H1 (cell line): ENCODE data around the gene TRPM6. TPM values are rescaled to one million over a fixed set of nuclear protein-coding genes. Genes with fewer than 3 reads are reported as not detected.

ENCODE experiments used
- CTCF ChIA-PET: fragments of 300-600 bp; sonication (Branson Sonifier 250); formaldehyde crosslinking; loops from one replicate; lab custom pipeline; 2021; ENCODE audit not compliant: partially characterized antibody; lab: Charles Lee
- POLR2A ChIA-PET: fragments of 300-600 bp; sonication (Branson Sonifier 250); formaldehyde crosslinking; loops from one replicate; lab custom pipeline; 2021; ENCODE audit warnings: inconsistent platforms; ENCODE audit not compliant: partially characterized antibody; lab: Charles Lee
- DNase-seq, 2 experiments: peaks; one replicate each; pipeline versions ENCODE4 v3.0.0 to v3.0.0-alpha.2; 2010 to 2022; ENCODE audit warnings: low spot score in 2 of 2, low read depth in 1 of 2, mixed read lengths in 1 of 2
- FAIRE-seq: peaks from 2 replicates; lab custom pipeline; 2011; peaks lifted over from hg19 to GRCh38; lab: Jason Lieb, UNC
- H2AFZ ChIP-seq: 2 replicates; pipeline ENCODE4 v1.8.1; 2012; ENCODE audit warnings: low read length, inconsistent platforms
- H2AK5ac ChIP-seq: 2 replicates; pipeline ENCODE4 v1.6.1; 2013; ENCODE audit warnings: low read depth, low read length
- H2BK120ac ChIP-seq: replicated peaks from 2 replicates; pipeline ENCODE3; 2013; ENCODE audit warnings: low read depth, low read length, inconsistent platforms
- H2BK12ac ChIP-seq: 2 replicates; pipeline ENCODE4 v1.6.1; 2013; ENCODE audit warnings: low read depth, low read length
- H2BK15ac ChIP-seq: 2 replicates; pipeline ENCODE4 v1.6.1; 2013; ENCODE audit warnings: low read length
- H2BK20ac ChIP-seq: 2 replicates; pipeline ENCODE4 v1.6.1; 2013; ENCODE audit warnings: low read length
- H2BK5ac ChIP-seq: 2 replicates; pipeline ENCODE4 v1.6.1; 2013; ENCODE audit warnings: low read depth, low read length
- H3K14ac ChIP-seq: 2 replicates; pipeline ENCODE4 v1.6.1; 2013; ENCODE audit warnings: inconsistent platforms; ENCODE audit not compliant: insufficient read length
- H3K18ac ChIP-seq: 2 replicates; pipeline ENCODE4 v1.6.1; 2013; ENCODE audit warnings: low read length; ENCODE audit errors: extremely low read depth
- H3K23ac ChIP-seq: 2 replicates; pipeline ENCODE4 v1.6.1; 2013; ENCODE audit warnings: inconsistent platforms; ENCODE audit not compliant: insufficient read length
- H3K23me2 ChIP-seq: 2 replicates; pipeline ENCODE4 v1.6.1; 2013; ENCODE audit warnings: low read depth, low read length
- H3K27ac ChIP-seq: 2 replicates; pipeline ENCODE4 v1.6.1; 2011; ENCODE audit warnings: low read depth, low read length, inconsistent platforms
- H3K27me3 ChIP-seq, 4 experiments: replicated peaks in 1 of 4; 1 replicate in 1 of 4; 2 replicates in 3 of 4; pipeline versions ENCODE4 v1.6.1 to v1.8.1; 2011 to 2013; ENCODE audit warnings: low read length in 3 of 4, mild to moderate bottlenecking in 3 of 4, inconsistent platforms in 2 of 4, mixed read lengths in 2 of 4, moderate library complexity in 1 of 4; ENCODE audit not compliant: control insufficient read depth in 3 of 4, insufficient read depth in 3 of 4; ENCODE audit errors: extremely low read depth in 1 of 4
- H3K36me3 ChIP-seq, 4 experiments: 2 replicates each; pipeline versions ENCODE4 v1.6.1 to v1.8.1; 2011 to 2013; ENCODE audit warnings: mild to moderate bottlenecking in 4 of 4, low read length in 3 of 4, moderate library complexity in 2 of 4, control low read depth in 1 of 4, inconsistent platforms in 1 of 4; ENCODE audit not compliant: insufficient read depth in 4 of 4, control insufficient read depth in 2 of 4
- H3K4ac ChIP-seq: replicated peaks from 2 replicates; pipeline ENCODE3; 2013; ENCODE audit warnings: low read length, low read depth, mixed read lengths, inconsistent platforms; ENCODE audit not compliant: insufficient read length
- H3K4me1 ChIP-seq, 4 experiments: replicated peaks in 1 of 4; 1 replicate in 1 of 4; 2 replicates in 3 of 4; pipeline versions ENCODE4 v1.6.1 to v1.8.1; 2011 to 2013; ENCODE audit warnings: low read length in 3 of 4, inconsistent platforms in 2 of 4, mixed read lengths in 1 of 4; ENCODE audit not compliant: insufficient read depth in 4 of 4, control insufficient read depth in 3 of 4
- H3K4me2 ChIP-seq, 2 experiments: 2 replicates each; pipeline versions ENCODE4 v1.6.1 to v1.8.1; 2011 to 2013; ENCODE audit warnings: low read depth in 2 of 2, low read length in 2 of 2, control low read depth in 1 of 2, inconsistent platforms in 1 of 2, mild to moderate bottlenecking in 1 of 2; ENCODE audit not compliant: insufficient read depth in 1 of 2
- H3K4me3 ChIP-seq, 4 experiments: fragments of 200-600, 300-600 bp in 1 of 4; sonication (generic), shearing (Covaris generic), sonication (Bioruptor Twin) in 1 of 4; 2 replicates each; pipeline versions ENCODE4 v1.5.1 to v1.8.1; 2011 to 2016; ENCODE audit warnings: low read length in 4 of 4, low read depth in 3 of 4, control low read depth in 2 of 4, inconsistent platforms in 2 of 4, mild to moderate bottlenecking in 2 of 4, mixed read lengths in 1 of 4, moderate library complexity in 1 of 4; ENCODE audit not compliant: insufficient read depth in 2 of 4; ENCODE audit errors: extremely low read depth in 1 of 4
- H3K56ac ChIP-seq: replicated peaks from 2 replicates; pipeline ENCODE3; 2013; ENCODE audit warnings: low read depth, mild to moderate bottlenecking, mixed read lengths, low read length, inconsistent platforms; ENCODE audit not compliant: insufficient read length
- H3K79me1 ChIP-seq: 2 replicates; pipeline ENCODE4 v1.6.1; 2013; ENCODE audit warnings: low read depth, low read length, control low read depth
- H3K79me2 ChIP-seq, 2 experiments: 2 replicates each; pipeline versions ENCODE4 v1.6.1 to v1.8.1; 2012 to 2013; ENCODE audit warnings: low read length in 2 of 2, mild to moderate bottlenecking in 2 of 2, inconsistent platforms in 1 of 2; ENCODE audit not compliant: insufficient read depth in 2 of 2, control insufficient read depth in 1 of 2
- H3K9ac ChIP-seq, 4 experiments: replicated peaks in 1 of 4; 1 replicate in 1 of 4; 2 replicates in 3 of 4; pipeline versions ENCODE4 v1.6.1 to v1.8.1; 2011 to 2013; ENCODE audit warnings: low read depth in 3 of 4, low read length in 3 of 4, control low read depth in 2 of 4, mild to moderate bottlenecking in 2 of 4, moderate library complexity in 2 of 4, inconsistent platforms in 1 of 4; ENCODE audit errors: extremely low read depth in 1 of 4
- H3K9me3 ChIP-seq, 2 experiments: 2 replicates each; pipeline versions ENCODE4 v1.6.1 to v1.8.1; 2012 to 2013; ENCODE audit warnings: mild to moderate bottlenecking in 2 of 2, moderate library complexity in 2 of 2, control low read depth in 1 of 2, inconsistent platforms in 1 of 2, low read depth in 1 of 2, low read length in 1 of 2, mixed read lengths in 1 of 2; ENCODE audit not compliant: insufficient read depth in 2 of 2
- H4K20me1 ChIP-seq, 2 experiments: replicated peaks in 1 of 2; 2 replicates each; pipeline versions ENCODE3 to v1.8.1; 2011 to 2013; ENCODE audit warnings: inconsistent platforms in 2 of 2, low read length in 2 of 2, mild to moderate bottlenecking in 1 of 2; ENCODE audit not compliant: insufficient read depth in 2 of 2, control insufficient read depth in 1 of 2
- H4K5ac ChIP-seq: 2 replicates; pipeline ENCODE4 v1.6.1; 2013; ENCODE audit warnings: low read length, low read depth, mixed read lengths, inconsistent platforms; ENCODE audit not compliant: insufficient read length
- H4K8ac ChIP-seq: 2 replicates; pipeline ENCODE4 v1.8.0; 2013; ENCODE audit warnings: mild to moderate bottlenecking, moderate library complexity, low read length, inconsistent platforms; ENCODE audit not compliant: insufficient read depth; ENCODE audit errors: extremely low read depth
- H4K91ac ChIP-seq: replicated peaks from 2 replicates; pipeline ENCODE3; 2013; ENCODE audit warnings: low read length, mixed read lengths, inconsistent platforms; ENCODE audit not compliant: insufficient read length
- ASH2L ChIP-seq: fragments of 200-600, 300-600 bp; sonication (generic); IDR thresholded peaks from one replicate; pipeline ENCODE4 v1.7.1; 2017; ENCODE audit warnings: low read length
- ATF3 ChIP-seq: IDR thresholded peaks from 2 replicates; pipeline ENCODE4 v1.6.1; 2011; ENCODE audit warnings: low read depth, mild to moderate bottlenecking, low read length; ENCODE audit not compliant: insufficient read depth
- BCL11A ChIP-seq, 2 experiments: IDR thresholded peaks; one replicate each; pipeline ENCODE4 v1.6.1; 2011; ENCODE audit warnings: low read depth in 2 of 2, low read length in 2 of 2, mild to moderate bottlenecking in 2 of 2
- CHD1 ChIP-seq: IDR thresholded peaks from 2 replicates; pipeline ENCODE4 v1.6.1; 2012; ENCODE audit warnings: low read depth, low read length, improper control_type of control experiment
- CTBP2 ChIP-seq: IDR thresholded peaks from 2 replicates; pipeline ENCODE4 v1.7.0; 2011; ENCODE audit warnings: borderline replicate concordance, mild to moderate bottlenecking, moderate library complexity, mixed read lengths, low read length; ENCODE audit not compliant: insufficient read depth, insufficient read length
- EZH2 ChIP-seq: fragments of 200-600 bp; sonication (generic); IDR thresholded peaks from 2 replicates; pipeline ENCODE4 v1.7.1; 2012; ENCODE audit warnings: low read depth, mild to moderate bottlenecking, moderate library complexity, low read length, inconsistent platforms; ENCODE audit not compliant: severe bottlenecking
- HDAC2 ChIP-seq, 2 experiments: fragments of 300-600 bp in 1 of 2; sonication (generic) in 1 of 2; IDR thresholded peaks; 2 replicates each; pipeline ENCODE4 v1.6.1; 2011 to 2012; ENCODE audit warnings: low read depth in 2 of 2, low read length in 2 of 2, mild to moderate bottlenecking in 2 of 2, moderate library complexity in 2 of 2, borderline replicate concordance in 1 of 2, inconsistent platforms in 1 of 2
- KDM4A ChIP-seq: IDR thresholded peaks from one replicate; pipeline ENCODE4 v1.7.1; 2012; ENCODE audit warnings: low read depth, mild to moderate bottlenecking, moderate library complexity, low read length, inconsistent platforms; ENCODE audit not compliant: severe bottlenecking
- POU5F1 ChIP-seq: IDR thresholded peaks from 2 replicates; pipeline ENCODE4 v1.6.1; 2011; ENCODE audit warnings: low read depth, mild to moderate bottlenecking, low read length, moderate library complexity
- RAD21 ChIP-seq, 2 experiments: IDR thresholded peaks in 1 of 2; conservative IDR thresholded peaks in 1 of 2; 2 replicates each; pipeline ENCODE4 v1.6.1; 2011; ENCODE audit warnings: low read depth in 2 of 2, low read length in 2 of 2, improper control_type of control experiment in 1 of 2, inconsistent platforms in 1 of 2, mild to moderate bottlenecking in 1 of 2, moderate library complexity in 1 of 2
- RNF2 ChIP-seq: fragments of 200-900, 300-1000 bp; sonication (generic); IDR thresholded peaks from 2 replicates; pipeline ENCODE4 v1.7.1; 2016; ENCODE audit warnings: borderline replicate concordance, low read depth, mild to moderate bottlenecking, antibody characterized with exemption, low read length; ENCODE audit not compliant: poor library complexity, severe bottlenecking; ENCODE audit errors: missing control alignments
- TAF1 ChIP-seq: IDR thresholded peaks from 2 replicates; pipeline ENCODE4 v1.6.1; 2011; ENCODE audit warnings: mild to moderate bottlenecking, low read depth, low read length
- TBP ChIP-seq: IDR thresholded peaks from 2 replicates; pipeline ENCODE4 v1.6.1; 2011; ENCODE audit warnings: low read depth, low read length, improper control_type of control experiment
- WGBS, 2 experiments: shearing (Covaris generic) in 1 of 2; methylation state at CpG; one replicate each; pipeline versions ENCODE4 v1.1.6 to v1.1.7; 2013 to 2015; ENCODE audit warnings: low lambda C conversion rate in 2 of 2, mixed read lengths in 2 of 2, inconsistent platforms in 1 of 2, low coverage in 1 of 2, missing lambda C conversion rate in 1 of 2; ENCODE audit not compliant: insufficient replicate concordance in 2 of 2, insufficient coverage in 1 of 2, insufficient read length in 1 of 2; ENCODE audit errors: extremely low coverage in 1 of 2, missing lambda C conversion rate in 1 of 2; 5-methylcytosine and 5-hydroxymethylcytosine counted together
- polyA plus RNA-seq, 7 experiments: library from polyadenylated mRNA; depleted of rRNA in 3 of 7; stranded (reverse) in 5 of 7; unstranded in 2 of 7; fragments of >200 nt in 5 of 7; fragments of 200-250 nt in 2 of 7; gene quantifications; 1 replicate in 5 of 7; 2 replicates in 1 of 7; 4 replicates in 1 of 7; pipeline versions ENCODE4 v1.2.1 to v1.2.3, GENCODE V29; 2011 to 2013; ENCODE audit warnings: missing spikeins in 2 of 7, mixed read lengths in 2 of 7
- total RNA-seq: library from RNA; stranded (reverse); fragmentation: NEBNext Ultra II Directional; extraction: Animal tissue kit (Norgen Biotek cat#: 25700); gene quantifications from 2 replicates; pipeline ENCODE4 v1.2.1, GENCODE V29; 2021

The TRPM6 gene
- total and polyA plus RNA-seq, 2 of the 8 experiments (the other 6 are each of a cell fraction or from before 2014, with no cell fraction given): 0.45 to 1.5 TPM

- FAIRE-seq: no peak
- CTCF ChIA-PET: interaction anchor here (1.2 to 2.4 kb wide), 4 partner anchors 13 to 40 kb away, joined by 3 to 10 read pairs (median 4); no protein-coding TSS in a partner anchor
- Histone ChIP-seq H2AFZ (no peak overlapping the region), H2BK5ac (no peak overlapping the region), H3K9me3 (no peaks in the 10 kb centered on the region), H3K23ac (no peak overlapping the region), H4K20me1 (no peaks in the 10 kb centered on the region), H4K8ac (no peak overlapping the region), H3K79me1 (no peaks in the 10 kb centered on the region), H3K4me1 (no peaks in the 10 kb centered on the region), H2BK15ac (no peak overlapping the region), H3K4ac (no peak overlapping the region), H2AK5ac (no peak overlapping the region), H2BK12ac (no peak overlapping the region), H4K5ac (no peak overlapping the region), H3K27me3 (no peaks in the 10 kb centered on the region), H3K79me2 (no peaks in the 10 kb centered on the region), H3K27ac (no peak overlapping the region), H3K4me2 (no peak overlapping the region), H2BK20ac (no peak overlapping the region)
- TF ChIP-seq POU5F1 (no peak), EZH2 (no peak), RNF2 (no peak), RAD21 (IDR thresholded peaks at IDR 0.05 in 1 of 2, conservative IDR thresholded peaks at IDR 0.05 in 1 of 2; ENCODE audit: low read depth in 2 of 2, low read length in 2 of 2) (no peak), TAF1 (no peak), CTBP2 (no peak), ASH2L (no peak), KDM4A (no peak), CHD1 (no peak), BCL11A (IDR thresholded peaks at IDR 0.05; ENCODE audit: low read depth in 2 of 2, low read length in 2 of 2) (no peak), TBP (no peak), ATF3 (no peak), HDAC2 (IDR thresholded peaks at IDR 0.05; ENCODE audit: borderline replicate concordance in 1 of 2, low read depth in 2 of 2, low read length in 2 of 2) (no peak)
- TF ChIP-seq, all 59 proteins: peak for 0
- WGBS, 2 experiments: 91 to 100% methylated on average over 1 to 2 of the region's 2 CpGs
- no peak overlapping the region for H3K56ac ChIP-seq
- POLR2A ChIA-PET: no interaction called here
- no peak overlapping the region for H2BK120ac ChIP-seq
- no peaks in the 10 kb centered on the region for H3K36me3 ChIP-seq
- H3K9ac ChIP-seq: no peak overlapping the region
- H3K14ac ChIP-seq: no peak overlapping the region
- no peak for DNase-seq
- H3K4me3 ChIP-seq: no peak overlapping the region
- H3K18ac ChIP-seq: no peak overlapping the region
- no peak overlapping the region for H4K91ac ChIP-seq
- H3K23me2 ChIP-seq: no peaks in the 10 kb centered on the region
Measured at GRCh38 chr9:74697535-74697934, 190.2 kb downstream of the TRPM6 start.
